ENCODE results near the gene LDB2. TPM values are rescaled to one million over a fixed set of nuclear protein-coding genes. Genes with fewer than 3 reads are reported as not detected.
A peak's percentile ranks its signal among the peaks of the same experiment; 100 is the strongest.

Gene LDB2
- total and polyA plus RNA-seq, 2 experiments from 2014 or later, result 48.6 to 80.1 TPM

DNA sequence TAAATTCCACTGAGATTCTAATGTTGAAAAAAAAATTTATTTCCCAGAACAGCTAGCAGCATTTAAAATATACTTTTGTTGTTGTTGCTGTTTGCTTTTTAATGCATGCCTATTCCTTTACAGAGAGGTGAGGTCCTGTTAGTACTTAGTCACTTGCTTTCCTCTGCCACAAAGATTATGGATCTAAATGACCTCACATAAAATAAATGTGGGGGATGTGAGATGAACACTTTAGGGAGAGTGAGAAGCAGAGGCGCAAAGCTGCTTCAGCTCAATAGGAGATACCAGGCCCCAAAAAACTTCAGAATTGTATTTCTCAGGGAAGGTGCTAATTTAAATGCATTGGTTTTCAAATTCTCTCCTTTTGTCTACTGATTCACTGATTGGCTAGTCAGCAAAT, 4.0 kb downstream of the LDB2 start:
- H3K79me2 ChIP-seq (replicated peaks; ENCODE audit: insufficient read depth), result peaks cover 81% of the 10 kb centered on the region
- peak overlapping the region; percentile 92 for H3K27ac Mint-ChIP-seq
- TF ChIP-seq JUNB (IDR thresholded peaks at IDR 0.05; ENCODE audit: unreplicated experiment), result no peak
- TF ChIP-seq EZH2phosphoT487 (IDR thresholded peaks at IDR 0.05; ENCODE audit: unreplicated experiment), result no peak
- TF ChIP-seq ZNF331 (CRISPR knock-in tag; IDR thresholded peaks at IDR 0.05; ENCODE audit: low read depth), result no peak
- TF ChIP-seq ETS1 (IDR thresholded peaks at IDR 0.05), result no peak
- TF ChIP-seq NANOG (IDR thresholded peaks at IDR 0.05; ENCODE audit: borderline replicate concordance), result no peak
- TF ChIP-seq EZH2 (IDR thresholded peaks at IDR 0.05; ENCODE audit: low read depth, unreplicated experiment), result no peak
- TF ChIP-seq, protein P1, sequence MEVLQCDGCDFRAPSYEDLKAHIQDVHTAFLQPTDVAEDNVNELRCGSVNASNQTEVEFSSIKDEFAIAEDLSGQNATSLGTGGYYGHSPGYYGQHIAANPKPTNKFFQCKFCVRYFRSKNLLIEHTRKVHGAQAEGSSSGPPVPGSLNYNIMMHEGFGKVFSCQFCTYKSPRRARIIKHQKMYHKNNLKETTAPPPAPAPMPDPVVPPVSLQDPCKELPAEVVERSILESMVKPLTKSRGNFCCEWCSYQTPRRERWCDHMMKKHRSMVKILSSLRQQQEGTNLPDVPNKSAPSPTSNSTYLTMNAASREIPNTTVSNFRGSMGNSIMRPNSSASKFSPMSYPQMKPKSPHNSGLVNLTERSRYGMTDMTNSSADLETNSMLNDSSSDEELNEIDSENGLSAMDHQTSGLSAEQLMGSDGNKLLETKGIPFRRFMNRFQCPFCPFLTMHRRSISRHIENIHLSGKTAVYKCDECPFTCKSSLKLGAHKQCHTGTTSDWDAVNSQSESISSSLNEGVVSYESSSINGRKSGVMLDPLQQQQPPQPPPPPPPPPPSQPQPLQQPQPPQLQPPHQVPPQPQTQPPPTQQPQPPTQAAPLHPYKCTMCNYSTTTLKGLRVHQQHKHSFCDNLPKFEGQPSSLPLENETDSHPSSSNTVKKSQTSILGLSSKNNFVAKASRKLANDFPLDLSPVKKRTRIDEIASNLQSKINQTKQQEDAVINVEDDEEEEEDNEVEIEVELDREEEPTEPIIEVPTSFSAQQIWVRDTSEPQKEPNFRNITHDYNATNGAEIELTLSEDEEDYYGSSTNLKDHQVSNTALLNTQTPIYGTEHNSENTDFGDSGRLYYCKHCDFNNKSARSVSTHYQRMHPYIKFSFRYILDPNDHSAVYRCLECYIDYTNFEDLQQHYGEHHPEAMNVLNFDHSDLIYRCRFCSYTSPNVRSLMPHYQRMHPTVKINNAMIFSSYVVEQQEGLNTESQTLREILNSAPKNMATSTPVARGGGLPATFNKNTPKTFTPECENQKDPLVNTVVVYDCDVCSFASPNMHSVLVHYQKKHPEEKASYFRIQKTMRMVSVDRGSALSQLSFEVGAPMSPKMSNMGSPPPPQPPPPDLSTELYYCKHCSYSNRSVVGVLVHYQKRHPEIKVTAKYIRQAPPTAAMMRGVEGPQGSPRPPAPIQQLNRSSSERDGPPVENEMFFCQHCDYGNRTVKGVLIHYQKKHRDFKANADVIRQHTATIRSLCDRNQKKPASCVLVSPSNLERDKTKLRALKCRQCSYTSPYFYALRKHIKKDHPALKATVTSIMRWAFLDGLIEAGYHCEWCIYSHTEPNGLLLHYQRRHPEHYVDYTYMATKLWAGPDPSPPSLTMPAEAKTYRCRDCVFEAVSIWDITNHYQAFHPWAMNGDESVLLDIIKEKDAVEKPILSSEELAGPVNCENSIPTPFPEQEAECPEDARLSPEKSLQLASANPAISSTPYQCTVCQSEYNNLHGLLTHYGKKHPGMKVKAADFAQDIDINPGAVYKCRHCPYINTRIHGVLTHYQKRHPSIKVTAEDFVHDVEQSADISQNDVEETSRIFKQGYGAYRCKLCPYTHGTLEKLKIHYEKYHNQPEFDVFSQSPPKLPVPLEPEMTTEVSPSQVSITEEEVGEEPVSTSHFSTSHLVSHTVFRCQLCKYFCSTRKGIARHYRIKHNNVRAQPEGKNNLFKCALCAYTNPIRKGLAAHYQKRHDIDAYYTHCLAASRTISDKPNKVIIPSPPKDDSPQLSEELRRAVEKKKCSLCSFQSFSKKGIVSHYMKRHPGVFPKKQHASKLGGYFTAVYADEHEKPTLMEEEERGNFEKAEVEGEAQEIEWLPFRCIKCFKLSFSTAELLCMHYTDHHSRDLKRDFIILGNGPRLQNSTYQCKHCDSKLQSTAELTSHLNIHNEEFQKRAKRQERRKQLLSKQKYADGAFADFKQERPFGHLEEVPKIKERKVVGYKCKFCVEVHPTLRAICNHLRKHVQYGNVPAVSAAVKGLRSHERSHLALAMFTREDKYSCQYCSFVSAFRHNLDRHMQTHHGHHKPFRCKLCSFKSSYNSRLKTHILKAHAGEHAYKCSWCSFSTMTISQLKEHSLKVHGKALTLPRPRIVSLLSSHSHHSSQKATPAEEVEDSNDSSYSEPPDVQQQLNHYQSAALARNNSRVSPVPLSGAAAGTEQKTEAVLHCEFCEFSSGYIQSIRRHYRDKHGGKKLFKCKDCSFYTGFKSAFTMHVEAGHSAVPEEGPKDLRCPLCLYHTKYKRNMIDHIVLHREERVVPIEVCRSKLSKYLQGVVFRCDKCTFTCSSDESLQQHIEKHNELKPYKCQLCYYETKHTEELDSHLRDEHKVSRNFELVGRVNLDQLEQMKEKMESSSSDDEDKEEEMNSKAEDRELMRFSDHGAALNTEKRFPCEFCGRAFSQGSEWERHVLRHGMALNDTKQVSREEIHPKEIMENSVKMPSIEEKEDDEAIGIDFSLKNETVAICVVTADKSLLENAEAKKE (CRISPR knock-in tag; IDR thresholded peaks at IDR 0.05), result no peak
- no peak for TF ChIP-seq CTCF (conservative IDR thresholded peaks at IDR 0.05; ENCODE audit: low read depth in 2 of 2)
- no peak for TF ChIP-seq CREB1 (CRISPR knock-in tag; IDR thresholded peaks at IDR 0.05; ENCODE audit: low read depth)

More for the DNA sequence above, 4.0 kb downstream of the LDB2 start:
- Histone ChIP-seq H3K9me2 (ENCODE audit: insufficient read depth) (no peaks in the 10 kb centered on the region), H3K4me3 (peak overlapping the region; percentile 78), H3K27ac (ENCODE audit: low read depth) (peak overlapping the region; percentile 76), H3K36me3 (ENCODE audit: insufficient read depth) (no peaks in the 10 kb centered on the region), H3K4me1 (ENCODE audit: insufficient read depth) (peaks cover 73% of the 10 kb centered on the region), H3K4me2 (peak overlapping the region; percentile 89), H3K27me3 (ENCODE audit: insufficient read depth) (no peaks in the 10 kb centered on the region), H4K20me1 (replicated peaks; ENCODE audit: insufficient read depth) (no peaks in the 10 kb centered on the region), H2AFZ (no peak overlapping the region), H3F3A (replicated peaks; ENCODE audit: low read depth) (peaks cover 3% of the 10 kb centered on the region; the same call in 1 of the 2 replicates)
- Mint-ChIP-seq H3K4me3 (peak overlapping the region; percentile 60), H3K9me3 (no peaks in the 10 kb centered on the region), H3K36me3 (ENCODE audit: low read depth) (peaks cover 15% of the 10 kb centered on the region; the same call in 1 of the 3 replicates), H3K27me3 (ENCODE audit: insufficient read depth, low read depth, poor library complexity) (peaks cover 3% of the 10 kb centered on the region), H3K4me1 (peaks cover 64% of the 10 kb centered on the region)
- DNase-seq (ENCODE audit: low spot score), result peak; percentile 27
- no peak for ATAC-seq
